GM19438 (cell line): Measurements from ENCODE around the gene CACNA2D2.

Experiments used
- ATAC-seq: cut with Tn5 transposase; IDR thresholded peaks from one replicate; pipeline ENCODE4 v1.9.1; 2021; ENCODE audit warnings: low read depth; ENCODE audit not compliant: unreplicated experiment

Gene CACNA2D2

DNA sequence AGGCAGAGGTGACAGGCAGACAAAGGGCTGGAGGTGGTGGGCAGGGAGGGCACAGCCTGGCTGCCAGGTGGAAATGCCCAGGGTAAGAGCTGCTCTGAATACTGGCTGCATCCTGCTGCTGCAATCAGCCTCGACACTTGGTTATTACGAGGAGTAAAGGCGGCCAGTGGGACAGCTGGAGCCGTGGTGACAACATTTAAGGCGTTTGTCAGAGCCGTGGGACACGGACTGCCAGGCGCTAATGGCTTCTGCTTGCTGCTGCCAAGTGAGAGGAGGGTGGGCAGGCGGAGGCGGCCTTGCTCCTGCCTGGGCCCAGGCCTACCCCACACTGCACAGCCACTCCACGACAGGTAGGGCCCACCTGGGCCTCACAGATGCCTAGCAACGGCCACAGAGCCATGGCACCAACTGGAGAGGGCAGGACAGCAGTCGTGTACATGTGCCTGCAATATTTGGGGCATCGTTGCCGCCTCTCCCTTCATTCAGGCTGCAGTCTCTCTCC, 94.9 kb downstream of the CACNA2D2 start:
- no peak for ATAC-seq

DNA sequence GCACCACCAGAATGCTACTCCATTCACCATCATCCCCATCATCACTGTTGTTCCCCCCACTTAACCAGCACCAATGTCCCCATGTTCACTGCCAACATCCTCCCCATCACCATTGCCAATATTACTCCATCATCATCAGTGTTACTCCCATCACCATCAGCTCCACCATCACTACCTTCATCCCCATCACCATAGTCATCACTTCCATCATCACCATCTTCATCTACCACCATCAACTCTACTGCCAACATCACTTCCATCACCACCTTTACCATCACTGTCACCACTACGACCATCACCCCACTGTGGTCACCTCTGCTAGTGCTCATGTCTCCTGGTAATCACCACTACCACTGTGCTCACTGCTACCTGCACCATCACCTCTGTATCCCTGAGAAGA, 96.9 kb downstream of the CACNA2D2 start:
- no peak for ATAC-seq

DNA sequence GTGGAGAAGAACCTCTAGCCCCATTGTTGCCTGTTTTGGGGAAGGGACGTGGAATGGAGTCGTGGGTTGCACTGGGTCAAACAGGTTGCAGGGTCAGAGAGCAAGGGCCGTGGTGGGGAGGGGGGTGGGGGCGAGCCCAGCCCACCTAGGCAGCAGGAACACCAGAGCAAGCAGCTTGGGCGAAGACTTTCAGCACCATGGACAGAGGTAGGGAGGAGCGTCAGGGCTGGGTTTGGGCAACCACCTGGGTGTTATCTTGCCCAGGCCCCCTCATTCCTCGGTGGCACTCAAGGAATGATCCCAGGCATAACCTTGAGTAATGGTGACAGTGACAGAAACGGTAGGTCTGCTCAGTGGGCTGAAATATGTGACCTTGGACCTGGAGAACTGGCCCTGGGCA, 98.2 kb downstream of the CACNA2D2 start:
- ATAC-seq: no peak

DNA sequence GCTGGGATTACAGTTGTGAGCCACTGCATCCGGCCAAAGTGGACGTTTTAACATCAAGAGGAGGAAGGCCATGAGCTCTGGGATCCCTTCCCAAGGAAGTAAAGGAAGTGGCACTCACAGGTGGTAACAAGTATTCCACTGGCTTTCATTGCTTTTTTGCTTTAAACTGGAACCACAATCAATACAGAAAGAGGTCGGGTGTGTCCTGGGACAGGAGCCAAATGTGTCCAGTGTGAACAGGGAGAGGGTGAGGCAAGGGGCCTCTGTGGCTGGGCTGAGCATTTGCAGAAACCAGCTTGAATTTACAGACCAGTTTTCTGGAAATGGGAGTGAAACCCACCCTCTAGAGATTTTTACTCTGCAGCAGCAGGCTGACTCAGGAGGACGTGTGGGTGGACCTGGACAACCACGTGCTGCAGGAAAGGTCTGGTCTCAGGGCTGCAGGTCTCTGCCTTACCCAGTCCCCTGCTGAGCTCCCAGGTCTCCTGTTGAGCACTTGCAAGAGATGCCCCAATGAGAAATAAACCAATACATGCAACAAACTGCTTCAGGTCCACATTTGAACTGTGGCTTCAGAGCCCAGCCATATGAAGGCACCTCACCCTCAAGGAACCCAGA, 101.3 kb downstream of the CACNA2D2 start:
- no peak for ATAC-seq

DNA sequence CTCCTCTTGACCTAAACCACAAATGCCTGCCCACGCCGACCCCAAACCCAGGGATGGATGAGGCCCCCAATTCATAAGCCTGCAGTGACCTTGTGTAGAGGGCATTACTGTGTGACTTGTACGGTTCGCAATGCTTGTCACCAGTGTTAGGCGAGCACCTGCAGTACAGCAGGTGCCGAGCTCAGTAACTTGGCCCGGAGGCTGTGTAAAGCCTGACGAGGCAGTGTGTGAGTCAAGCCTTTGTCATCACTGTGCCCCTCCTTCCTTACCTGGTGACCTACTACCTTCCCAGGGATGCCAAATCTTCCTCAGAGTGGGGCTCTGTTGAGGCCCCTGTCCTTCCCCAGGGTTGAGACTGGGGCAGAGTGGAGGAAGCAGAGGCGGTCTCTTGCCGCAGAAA, 106.9 kb downstream of the CACNA2D2 start:
- ATAC-seq: no peak

DNA sequence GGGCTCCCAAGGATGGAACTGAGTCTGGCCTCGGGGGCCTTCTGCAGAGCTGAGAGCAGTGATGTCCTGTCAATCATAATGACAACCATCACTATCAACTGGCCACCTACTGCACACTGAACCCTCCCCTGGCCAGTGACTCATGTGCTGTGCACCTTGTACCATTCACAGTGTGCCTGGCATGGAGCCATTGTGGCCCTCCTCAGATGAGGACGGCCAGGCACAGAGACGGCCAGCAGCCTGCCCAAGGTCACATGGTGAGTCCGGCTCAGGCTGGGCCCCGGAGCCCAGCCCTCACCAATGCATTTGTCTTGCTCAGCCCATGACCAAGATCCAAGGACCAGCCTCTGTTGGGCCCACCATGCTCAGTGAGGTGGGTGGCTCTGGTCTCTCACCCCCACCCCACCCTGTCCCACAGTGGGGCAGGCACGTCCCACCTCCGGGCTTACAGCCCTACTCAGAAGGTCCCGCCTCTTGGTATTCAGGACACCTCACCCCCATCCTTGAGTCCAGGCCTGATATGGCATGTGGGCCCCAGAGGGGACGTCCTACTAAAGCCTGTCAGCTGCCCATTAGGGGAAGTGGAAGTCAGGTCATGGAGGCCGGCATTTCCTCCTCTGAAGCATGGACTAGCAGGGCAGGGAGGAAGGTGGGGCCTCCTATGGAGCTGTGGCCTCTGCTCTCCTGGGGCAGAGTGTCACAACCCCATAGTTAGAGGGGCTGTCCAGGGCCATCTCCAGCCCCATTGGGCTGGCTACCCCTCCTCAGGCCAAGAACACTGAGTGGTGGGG, 108.2 kb downstream of the CACNA2D2 start:
- no peak for ATAC-seq

DNA sequence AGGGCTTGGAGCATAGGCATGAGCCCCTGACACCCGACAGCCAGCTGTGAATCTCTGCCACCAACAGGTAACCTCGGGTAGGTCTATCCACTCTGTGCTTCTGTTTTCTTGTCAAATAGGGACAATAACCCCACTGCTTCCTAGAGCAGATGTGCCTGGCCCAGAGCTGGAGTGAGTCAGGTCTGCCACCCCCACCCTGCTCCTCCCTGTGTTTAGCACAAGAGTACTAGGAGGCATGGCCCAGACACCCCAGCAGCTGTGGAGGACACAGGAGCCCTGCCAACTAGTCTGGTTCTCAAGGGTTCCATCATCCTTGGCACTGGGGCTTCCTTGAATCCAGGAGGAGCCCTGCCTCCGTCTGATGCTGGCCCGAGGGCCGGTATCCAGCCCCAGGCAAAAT, 110.4 kb downstream of the CACNA2D2 start:
- no peak for ATAC-seq

DNA sequence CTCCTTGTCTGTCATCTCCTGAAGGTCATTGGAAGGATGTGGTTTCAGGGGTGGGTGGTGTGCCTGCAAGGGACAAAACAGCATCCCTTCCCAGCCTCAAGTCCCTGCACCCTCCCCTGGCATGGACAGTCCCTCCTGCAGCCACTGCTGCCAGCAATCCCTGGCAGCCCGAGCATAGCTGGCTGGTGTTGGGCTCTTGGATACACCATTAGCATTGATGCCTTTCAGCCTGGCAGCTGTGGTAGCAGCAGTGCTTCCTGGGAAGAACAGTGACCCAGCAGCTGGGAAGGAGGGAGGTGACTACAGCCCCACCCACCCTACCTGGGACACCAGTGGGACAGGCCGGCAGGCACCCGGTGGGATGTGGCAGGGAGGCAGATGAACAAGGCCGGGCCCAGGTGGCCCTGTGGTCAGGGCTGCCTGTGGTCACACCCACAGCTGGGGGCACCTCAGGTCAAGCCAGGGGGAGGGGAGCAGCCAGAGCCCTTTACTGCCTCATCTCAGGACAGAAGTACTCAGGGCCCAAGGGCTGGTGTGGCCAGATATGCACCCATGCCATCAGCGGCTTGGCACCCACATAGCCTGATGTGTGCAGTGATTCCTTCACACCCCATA, 111.2 kb downstream of the CACNA2D2 start:
- no peak for ATAC-seq

DNA sequence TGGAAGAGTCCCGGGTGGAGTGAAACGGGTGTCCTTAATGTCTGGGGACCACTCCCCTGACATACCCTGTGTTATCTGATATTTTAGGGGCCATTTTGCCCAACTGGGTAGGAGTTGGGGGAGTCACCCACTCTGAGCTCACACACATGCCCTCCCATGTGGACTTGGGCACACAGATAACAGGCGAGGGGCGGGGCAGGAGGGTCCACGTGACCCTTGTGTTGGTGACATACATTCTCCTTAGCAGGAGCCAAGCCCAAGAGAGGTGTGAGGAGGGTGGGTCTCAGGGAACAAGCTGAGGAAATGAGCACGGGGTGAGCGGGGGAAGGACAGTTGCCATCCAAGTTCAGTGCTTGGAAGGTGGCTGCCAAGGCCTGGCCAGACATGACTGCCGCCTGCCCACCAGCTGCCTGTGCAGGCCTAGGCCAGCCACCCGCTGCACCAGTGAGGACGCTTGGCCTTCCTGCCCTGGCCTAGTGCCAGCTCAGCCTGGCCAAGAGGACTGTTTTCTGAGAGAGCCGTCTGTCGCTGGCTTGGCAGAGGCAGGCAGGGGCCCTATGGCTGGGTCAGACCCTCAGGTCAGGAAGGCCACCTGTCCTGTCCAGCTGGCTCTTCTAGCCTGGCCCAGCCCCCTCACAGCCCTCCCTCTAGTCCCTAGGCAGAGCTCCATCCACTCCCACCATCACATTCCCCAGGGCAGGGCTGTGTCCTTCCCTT, 112.8 kb downstream of the CACNA2D2 start:
- no peak for ATAC-seq

DNA sequence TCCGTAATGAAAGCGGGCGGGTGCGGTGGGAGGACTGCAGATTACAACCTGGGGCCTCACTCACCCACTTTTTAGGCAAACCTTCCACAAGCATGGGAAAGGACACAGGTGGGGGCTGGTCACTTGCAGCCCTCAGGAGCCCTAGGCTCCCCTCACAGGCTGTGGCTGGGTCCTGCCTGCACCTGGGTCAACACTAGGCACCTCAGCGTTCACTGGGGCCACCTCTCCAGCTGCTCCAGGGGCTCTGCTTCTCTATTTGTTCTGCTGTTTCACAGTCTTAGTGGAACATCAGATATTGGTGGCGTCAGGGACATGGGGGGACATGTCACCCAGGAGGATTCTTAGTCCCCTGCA, 114.0 kb downstream of the CACNA2D2 start:
- no peak for ATAC-seq

DNA sequence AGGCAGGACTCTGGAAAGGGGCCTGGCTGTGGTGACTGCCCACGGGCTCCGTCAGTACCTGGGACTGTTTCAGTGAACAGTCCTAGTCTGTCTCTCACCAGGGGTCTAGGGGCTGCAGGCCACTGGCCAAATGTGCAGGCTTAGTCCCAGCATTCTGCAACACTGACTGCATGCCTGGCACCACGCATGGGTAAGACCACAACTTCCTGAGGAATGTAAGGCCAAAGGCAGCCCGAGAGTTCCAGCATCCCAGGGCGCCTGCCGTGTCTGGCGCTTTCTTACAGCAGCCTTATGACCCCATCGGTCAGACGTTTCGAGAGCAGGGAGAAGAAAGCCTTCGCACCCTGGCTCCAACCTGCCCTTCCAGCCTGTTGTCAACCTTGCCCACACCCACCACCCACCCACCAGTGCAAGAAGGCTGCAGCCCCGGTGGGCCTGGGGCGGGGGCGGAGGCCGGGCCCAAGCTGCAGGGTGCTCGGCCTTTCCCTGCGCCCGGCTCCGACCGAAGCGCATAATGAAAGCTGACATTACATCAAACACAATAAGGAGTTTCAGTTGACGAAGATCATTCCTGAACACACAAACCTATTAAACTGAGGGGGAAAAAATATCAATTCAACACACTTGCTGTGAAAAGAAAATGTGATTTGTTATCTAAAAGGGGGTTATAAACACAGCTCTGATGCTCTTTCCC, 114.6 kb downstream of the CACNA2D2 start:
- ATAC-seq: no peak

DNA sequence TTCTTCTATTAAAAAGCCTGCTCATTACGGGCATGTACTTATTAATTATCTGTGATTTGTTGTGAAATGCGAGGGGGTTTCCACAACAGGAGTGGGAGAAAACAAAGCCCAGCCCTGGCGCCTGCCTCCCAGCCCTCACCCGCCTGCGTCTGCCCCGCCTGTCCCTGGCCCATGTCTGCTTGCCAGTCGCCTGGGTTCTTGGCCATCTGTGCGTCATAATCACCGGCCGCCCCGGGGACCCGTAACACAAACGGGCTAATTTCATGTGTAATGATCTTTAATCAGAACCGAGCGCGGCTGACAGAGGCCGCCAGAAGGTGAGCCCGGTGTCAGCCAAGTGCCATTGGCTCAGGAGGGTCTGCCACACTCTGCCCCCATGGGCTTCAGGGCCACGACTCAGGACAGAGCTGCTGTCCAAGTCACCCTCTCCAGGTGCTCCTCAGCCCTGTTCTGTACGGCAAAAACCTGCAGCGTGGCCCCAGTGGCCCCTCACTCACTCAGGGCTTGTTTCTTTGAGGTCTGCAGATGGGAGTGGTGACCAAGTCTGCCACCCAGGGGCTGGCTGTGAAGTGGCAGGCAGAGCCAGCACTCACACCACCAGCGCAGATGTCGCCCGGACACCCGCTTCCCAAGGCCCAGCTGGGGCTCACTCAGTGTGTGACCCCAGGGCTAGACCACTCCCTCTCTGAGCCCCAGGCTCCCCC, 115.3 kb downstream of the CACNA2D2 start:
- ATAC-seq: no peak

DNA sequence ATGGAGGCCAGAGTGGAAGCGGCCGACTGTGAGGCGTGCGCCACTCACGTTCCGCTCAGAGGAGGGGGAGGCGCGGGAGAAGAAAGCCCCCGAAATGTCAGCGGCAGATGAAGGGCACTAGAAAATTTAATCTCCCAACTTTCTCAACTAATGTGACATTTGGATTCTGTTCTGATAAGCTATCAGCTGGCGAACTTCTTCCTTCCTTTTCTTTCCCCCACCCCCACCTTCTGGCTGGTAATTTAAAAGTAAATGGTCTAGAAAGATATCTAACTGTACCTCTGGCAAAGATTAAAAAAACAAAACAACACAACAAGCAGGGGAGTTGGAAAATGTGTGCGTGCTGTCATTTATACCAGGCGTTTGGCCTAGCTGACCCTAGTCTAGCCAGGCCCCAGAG, 117.7 kb downstream of the CACNA2D2 start:
- no peak for ATAC-seq

DNA sequence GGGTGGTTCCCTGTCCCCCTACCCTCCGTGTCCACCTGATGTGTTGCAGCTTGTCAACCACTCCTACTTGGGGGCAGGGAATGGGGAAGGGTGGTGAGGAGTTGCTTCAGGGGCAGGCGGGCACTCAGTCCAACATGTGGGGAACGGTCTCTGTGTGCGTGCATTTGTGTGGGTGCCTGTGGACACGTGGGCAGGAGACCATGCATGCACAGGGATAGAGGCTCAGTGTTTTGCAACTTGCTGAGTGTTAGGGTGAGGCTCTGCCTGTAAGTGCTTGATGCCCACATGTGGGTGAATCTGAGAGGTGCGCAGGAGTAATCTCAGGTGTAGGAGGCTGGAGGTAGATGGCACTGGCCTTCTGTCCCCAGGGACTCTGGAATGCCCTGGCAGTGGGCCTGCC, 119.7 kb downstream of the CACNA2D2 start:
- no peak for ATAC-seq

DNA sequence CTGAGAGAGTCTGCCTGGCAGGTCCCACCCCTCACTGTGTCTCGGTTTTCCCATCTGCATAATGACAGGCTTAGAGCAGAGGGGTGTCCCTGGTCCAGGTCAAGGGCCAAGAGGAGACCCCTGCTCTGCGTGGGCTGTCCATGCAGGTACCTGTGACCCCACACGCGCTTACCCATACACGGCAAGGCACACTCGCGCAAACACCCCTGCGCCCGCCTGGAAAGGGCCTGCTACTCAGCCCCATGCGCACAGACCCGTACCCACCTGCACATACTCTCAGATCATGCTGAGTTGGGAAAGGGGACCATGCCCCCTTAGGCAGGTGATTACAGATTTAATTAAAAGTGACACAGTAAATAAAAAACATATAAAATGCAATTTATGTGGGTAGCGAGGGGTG, 120.7 kb downstream of the CACNA2D2 start:
- ATAC-seq: no peak

DNA sequence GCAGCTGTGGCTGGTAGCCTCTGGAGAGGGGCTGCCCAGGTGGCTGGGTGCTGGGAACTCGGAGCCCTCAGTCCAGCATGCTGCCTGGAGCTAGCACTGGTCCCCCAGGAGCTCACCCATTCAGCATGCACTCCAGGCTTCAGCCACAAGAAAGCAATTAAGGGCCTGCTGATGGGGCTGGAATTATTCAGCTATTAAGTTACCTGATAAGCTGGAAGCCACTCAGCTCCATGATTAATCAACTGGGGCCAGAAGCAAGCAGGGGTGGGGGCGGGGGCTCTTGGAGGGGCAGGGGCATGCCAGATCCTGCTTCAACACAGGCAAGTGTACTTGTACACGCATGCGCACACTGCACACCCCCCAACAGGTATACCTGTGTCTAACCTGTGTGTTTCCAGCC, 122.1 kb downstream of the CACNA2D2 start:
- no peak for ATAC-seq

DNA sequence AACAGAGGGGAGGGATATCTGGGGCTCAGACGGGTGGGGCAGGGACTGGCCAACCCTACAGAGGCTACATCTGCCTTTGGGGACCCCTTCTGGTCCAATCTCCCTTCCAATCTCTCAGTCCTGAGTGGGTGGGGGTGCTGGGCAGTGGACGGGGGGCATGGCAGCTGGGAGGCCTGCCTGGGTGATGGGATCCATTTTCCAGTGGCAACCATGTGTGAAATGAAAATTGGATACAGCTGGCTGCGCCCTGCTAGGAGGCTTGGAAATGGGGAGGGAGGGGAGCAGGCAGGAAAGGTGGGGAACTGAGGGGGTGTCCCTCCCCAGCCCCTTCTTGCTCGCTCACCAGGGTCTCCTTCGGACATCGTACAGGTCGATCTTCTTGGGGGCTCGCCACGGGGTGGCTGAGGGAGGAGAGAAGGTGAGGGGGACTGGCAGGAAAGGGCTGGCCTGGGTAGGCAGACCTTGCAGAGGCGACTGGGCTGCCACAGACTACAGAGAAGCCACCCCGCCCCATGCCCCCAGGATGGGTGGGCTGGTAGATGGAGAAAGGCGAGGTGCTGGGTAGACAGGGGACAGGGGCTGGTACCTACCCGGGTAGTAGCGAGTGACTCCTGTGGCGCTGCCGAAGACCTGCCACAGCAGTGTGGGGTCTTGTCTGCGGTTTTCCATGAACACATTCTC, 122.9 kb downstream of the CACNA2D2 start:
- ATAC-seq: no peak

DNA sequence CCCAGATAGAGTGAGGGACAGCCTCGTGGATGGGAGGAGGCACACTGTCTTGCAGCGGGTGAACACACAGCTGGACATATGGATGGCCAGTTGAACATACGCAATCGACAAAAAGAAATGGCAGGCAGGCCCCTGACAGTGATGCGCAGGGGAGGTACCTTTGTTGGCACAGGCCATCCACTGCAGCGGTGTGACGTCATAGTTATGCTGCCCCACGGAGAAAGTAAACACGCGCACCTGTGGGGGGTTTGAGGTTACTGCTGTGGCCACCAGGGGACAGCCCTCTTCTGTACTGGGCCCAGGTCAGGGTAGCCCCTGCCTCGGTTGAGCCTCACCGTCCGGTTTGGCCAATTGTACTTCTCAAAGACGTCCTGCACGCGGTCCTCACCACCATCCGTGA, 124.7 kb downstream of the CACNA2D2 start:
- no peak for ATAC-seq

DNA sequence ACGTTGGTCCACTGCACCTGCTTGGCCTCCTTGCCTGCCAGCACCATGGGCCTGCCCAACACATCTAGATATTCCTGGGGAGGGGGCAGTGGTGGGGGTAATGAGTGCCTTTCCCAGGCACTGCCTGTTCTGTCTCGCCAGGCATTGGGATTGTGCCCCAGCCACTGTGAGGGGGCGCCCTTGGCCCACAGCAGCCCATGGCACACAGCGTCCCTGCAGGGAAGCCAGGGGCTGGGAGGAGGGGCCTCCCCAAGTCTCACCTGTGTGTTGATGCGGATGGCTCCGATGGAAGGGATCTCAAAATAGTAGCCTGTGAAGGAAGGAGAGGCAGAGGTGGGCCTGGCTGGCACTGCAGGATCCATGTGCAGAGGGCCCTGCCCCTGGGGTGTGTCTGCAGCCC, 125.4 kb downstream of the CACNA2D2 start:
- ATAC-seq: no peak
